GM18520 (cell line): ENCODE measurements around the gene RNF128.

Source experiments
- ATAC-seq: cut with Tn5 transposase; IDR thresholded peaks from one replicate; pipeline ENCODE4 v1.9.1; 2021; ENCODE audit not compliant: unreplicated experiment

RNF128 gene

GRCh38 chrX:106726485-106727437 lies at the start of gene RNF128:
Gene RNF128 (plus strand): TSS chrX:106726701. CDS start chrX:106726914, 213 bp downstream.
- ATAC-seq, result no peak

- no peak for ATAC-seq
Measured at GRCh38 chrX:106680716-106681115, 45.8 kb upstream of the RNF128 start.

GRCh38 chrX:106684207-106684606 lies 42.3 kb upstream of the RNF128 start:
- no peak for ATAC-seq

GRCh38 chrX:106692425-106693065 lies 34.0 kb upstream of the RNF128 start:
- no peak for ATAC-seq

GRCh38 chrX:106696502-106696901 lies 30.0 kb upstream of the RNF128 start:
- ATAC-seq, result no peak

- no peak for ATAC-seq
Measured at GRCh38 chrX:106698693-106699092, 27.8 kb upstream of the RNF128 start.

- ATAC-seq, result no peak
Measured at GRCh38 chrX:106702636-106703035, 23.9 kb upstream of the RNF128 start.

GRCh38 chrX:106706466-106706865 lies 20.0 kb upstream of the RNF128 start:
- ATAC-seq, result no peak

- ATAC-seq, result no peak
Measured at GRCh38 chrX:106707771-106708454, 18.6 kb upstream of the RNF128 start.

GRCh38 chrX:106710771-106711170 lies 15.7 kb upstream of the RNF128 start:
- ATAC-seq, result no peak

GRCh38 chrX:106711375-106711774 lies 15.1 kb upstream of the RNF128 start:
- ATAC-seq, result no peak

- no peak for ATAC-seq
Measured at GRCh38 chrX:106716004-106716403, 10.5 kb upstream of the RNF128 start.

GRCh38 chrX:106716463-106716862 lies 10.0 kb upstream of the RNF128 start:
- ATAC-seq, result no peak

GRCh38 chrX:106718709-106719108 lies 7.8 kb upstream of the RNF128 start:
- no peak for ATAC-seq

- ATAC-seq, result no peak
Measured at GRCh38 chrX:106725931-106726330, 570 bp upstream of the RNF128 start.

GRCh38 chrX:106728337-106728736 lies 1.8 kb downstream of the RNF128 start:
- ATAC-seq, result no peak

GRCh38 chrX:106730401-106730800 lies 3.9 kb downstream of the RNF128 start:
- ATAC-seq, result no peak

- no peak for ATAC-seq
Measured at GRCh38 chrX:106731590-106731989, 5.1 kb downstream of the RNF128 start.

GRCh38 chrX:106734827-106735226 lies 8.3 kb downstream of the RNF128 start:
- no peak for ATAC-seq

GRCh38 chrX:106740193-106740780 lies 13.8 kb downstream of the RNF128 start:
- no peak for ATAC-seq

GRCh38 chrX:106742193-106742592 lies 15.7 kb downstream of the RNF128 start:
- ATAC-seq, result no peak
